Keratinocyte (primary cell): ENCODE results near the gene BPNT1. TPM values are rescaled to one million over a fixed set of nuclear protein-coding genes. Genes with fewer than 3 reads are reported as not detected.

ENCODE experiments used
- DNase-seq: peaks from one replicate; pipeline ENCODE4 v3.0.0-alpha.2; 2011; ENCODE audit warnings: low read depth, missing footprints, low spot score
- FAIRE-seq: peaks from 2 replicates; lab custom pipeline; 2011; peaks lifted over from hg19 to GRCh38; lab: Jason Lieb, UNC
- H2AFZ ChIP-seq: 2 replicates; pipeline ENCODE4 v1.6.0; 2012; ENCODE audit warnings: low read length, control low read depth, inconsistent platforms; ENCODE audit not compliant: control insufficient read depth
- H3K27ac ChIP-seq: 2 replicates; pipeline ENCODE4 v1.5.1; 2011; ENCODE audit warnings: low read length; ENCODE audit not compliant: control insufficient read depth, insufficient read depth
- H3K27me3 ChIP-seq: 3 replicates; pipeline ENCODE4 v1.6.0; 2011; ENCODE audit warnings: low read length; ENCODE audit not compliant: control insufficient read depth, insufficient read depth; ENCODE audit errors: extremely low read depth
- H3K36me3 ChIP-seq, 2 experiments: 2 replicates in 1 of 2; 3 replicates in 1 of 2; pipeline ENCODE4 v1.5.1; 2011; ENCODE audit warnings: low read length in 2 of 2, mild to moderate bottlenecking in 1 of 2; ENCODE audit not compliant: control insufficient read depth in 2 of 2, insufficient read depth in 2 of 2; ENCODE audit errors: extremely low read depth in 1 of 2
- H3K4me1 ChIP-seq: 3 replicates; pipeline ENCODE4 v1.5.1; 2011; ENCODE audit warnings: low read length; ENCODE audit not compliant: control insufficient read depth, insufficient read depth; ENCODE audit errors: extremely low read depth
- H3K4me2 ChIP-seq: 3 replicates; pipeline ENCODE4 v1.6.0; 2011; ENCODE audit warnings: low read depth, low read length; ENCODE audit not compliant: control insufficient read depth, insufficient read depth; ENCODE audit errors: extremely low read depth
- H3K4me3 ChIP-seq, 3 experiments: fragments of 200-600 bp in 1 of 3; sonication (generic) in 1 of 3; 2 replicates in 2 of 3; 3 replicates in 1 of 3; pipeline ENCODE4 v1.5.1; 2011 to 2016; ENCODE audit warnings: low read length in 3 of 3, mild to moderate bottlenecking in 3 of 3, control low read depth in 2 of 3, inconsistent platforms in 1 of 3, low read depth in 1 of 3, mixed read lengths in 1 of 3, mixed run types in 1 of 3, moderate library complexity in 1 of 3; ENCODE audit not compliant: control insufficient read depth in 2 of 3, insufficient read depth in 2 of 3; ENCODE audit errors: extremely low read depth in 1 of 3
- H3K79me2 ChIP-seq: 2 replicates; pipeline ENCODE4 v1.6.0; 2012; ENCODE audit warnings: low read length; ENCODE audit not compliant: control insufficient read depth, insufficient read depth
- H3K9ac ChIP-seq: 3 replicates; pipeline ENCODE4 v1.6.0; 2011; ENCODE audit warnings: low read length; ENCODE audit not compliant: control insufficient read depth, insufficient read depth; ENCODE audit errors: extremely low read depth
- H3K9me1 ChIP-seq: 3 replicates; pipeline ENCODE4 v1.6.0; 2011; ENCODE audit warnings: low read length; ENCODE audit not compliant: control insufficient read depth, insufficient read depth; ENCODE audit errors: extremely low read depth
- H3K9me3 ChIP-seq: 2 replicates; pipeline ENCODE4 v1.5.1; 2012; ENCODE audit warnings: low read depth, low read length; ENCODE audit not compliant: control insufficient read depth
- H4K20me1 ChIP-seq: 3 replicates; pipeline ENCODE4 v1.6.0; 2011; ENCODE audit warnings: low read length; ENCODE audit not compliant: control insufficient read depth, insufficient read depth; ENCODE audit errors: extremely low read depth
- EZH2 ChIP-seq: IDR thresholded peaks from one replicate; pipeline ENCODE4 v1.6.1; 2012; ENCODE audit warnings: inconsistent platforms, mild to moderate bottlenecking, low read length, moderate library complexity
- dilution Hi-C: fragments of 300-500 bp; cut with MboI; formaldehyde crosslinking; loops from one replicate; pipeline ENCODE4 v1.7.0; 2020; ENCODE audit warnings: low sequenced_read_pairs; ENCODE audit not compliant: extremely low pct_ligation_motif_present
- polyA plus RNA-seq, 5 experiments: library from polyadenylated mRNA; depleted of rRNA in 3 of 5; stranded (reverse) in 3 of 5; stranded (forward) in 1 of 5; unstranded in 1 of 5; fragments of >200 nt; gene quantifications; 1 replicate in 1 of 5; 2 replicates in 3 of 5; 3 replicates in 1 of 5; pipeline versions ENCODE4 v1.2.1 to v1.2.3, GENCODE V29; 2011 to 2012; ENCODE audit warnings: missing spikeins in 2 of 5, low read depth in 1 of 5, low replicate concordance in 1 of 5
- TF ChIP-seq, protein P1 (sequence below), 3 experiments: IDR thresholded peaks in 1 of 3; conservative IDR thresholded peaks in 1 of 3; optimal IDR thresholded peaks in 1 of 3; 2 replicates in 2 of 3; 3 replicates in 1 of 3; pipeline versions ENCODE3 to v1.5.1; 2011; ENCODE audit warnings: low read length in 3 of 3, mild to moderate bottlenecking in 3 of 3, moderate library complexity in 2 of 3, control low read depth in 1 of 3, inconsistent platforms in 1 of 3; ENCODE audit not compliant: insufficient read depth in 2 of 3; ENCODE audit errors: extremely low read depth in 1 of 3

BPNT1 gene
- polyA plus RNA-seq, 1 donor (not counting 4 experiments of a cell fraction or from before 2014, with no cell fraction given) = 53.7 TPM

DNA sequence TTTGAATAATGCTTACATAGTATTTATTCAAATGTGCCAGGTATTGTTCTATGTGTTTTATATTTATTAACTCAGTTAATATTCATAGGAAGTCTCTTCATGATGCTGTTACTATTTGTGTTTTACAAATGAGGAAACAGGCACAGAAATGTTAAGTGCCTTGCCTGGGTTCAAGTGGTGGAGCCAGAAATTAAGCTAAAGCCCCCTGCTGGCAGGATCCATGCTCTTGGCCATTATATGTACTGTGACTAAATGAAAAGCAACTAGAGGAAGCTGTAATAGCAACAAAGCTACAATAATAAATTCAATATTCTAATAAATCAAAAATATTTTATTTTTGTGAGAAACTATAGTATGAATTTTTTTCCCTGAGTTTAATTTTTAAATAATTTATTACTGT, 34.3 kb upstream of the BPNT1 start:
- Histone ChIP-seq H3K9me1 (no peaks in the 10 kb centered on the region), H3K9me3 (no peaks in the 10 kb centered on the region), H3K4me3 (no peak overlapping the region), H3K27ac (no peak overlapping the region), H2AFZ (no peak overlapping the region), H3K27me3 (no peaks in the 10 kb centered on the region), H3K79me2 (peaks cover 4% of the 10 kb centered on the region), H3K9ac (no peak overlapping the region), H3K36me3 (peaks cover 0 to 8% of the 10 kb centered on the region in 2 experiments), H4K20me1 (no peaks in the 10 kb centered on the region), H3K4me1 (no peaks in the 10 kb centered on the region), H3K4me2 (no peak overlapping the region)
- FAIRE-seq = no peak
- TF ChIP-seq EZH2 = no peak
- TF ChIP-seq, protein P1, sequence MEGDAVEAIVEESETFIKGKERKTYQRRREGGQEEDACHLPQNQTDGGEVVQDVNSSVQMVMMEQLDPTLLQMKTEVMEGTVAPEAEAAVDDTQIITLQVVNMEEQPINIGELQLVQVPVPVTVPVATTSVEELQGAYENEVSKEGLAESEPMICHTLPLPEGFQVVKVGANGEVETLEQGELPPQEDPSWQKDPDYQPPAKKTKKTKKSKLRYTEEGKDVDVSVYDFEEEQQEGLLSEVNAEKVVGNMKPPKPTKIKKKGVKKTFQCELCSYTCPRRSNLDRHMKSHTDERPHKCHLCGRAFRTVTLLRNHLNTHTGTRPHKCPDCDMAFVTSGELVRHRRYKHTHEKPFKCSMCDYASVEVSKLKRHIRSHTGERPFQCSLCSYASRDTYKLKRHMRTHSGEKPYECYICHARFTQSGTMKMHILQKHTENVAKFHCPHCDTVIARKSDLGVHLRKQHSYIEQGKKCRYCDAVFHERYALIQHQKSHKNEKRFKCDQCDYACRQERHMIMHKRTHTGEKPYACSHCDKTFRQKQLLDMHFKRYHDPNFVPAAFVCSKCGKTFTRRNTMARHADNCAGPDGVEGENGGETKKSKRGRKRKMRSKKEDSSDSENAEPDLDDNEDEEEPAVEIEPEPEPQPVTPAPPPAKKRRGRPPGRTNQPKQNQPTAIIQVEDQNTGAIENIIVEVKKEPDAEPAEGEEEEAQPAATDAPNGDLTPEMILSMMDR (optimal IDR thresholded peaks at IDR 0.05 in 1 of 3, IDR thresholded peaks at IDR 0.05 in 1 of 3, conservative IDR thresholded peaks at IDR 0.05 in 1 of 3; ENCODE audit: extremely low read depth in 1 of 3, insufficient read depth in 2 of 3, low read length in 3 of 3) = peak; percentile 10 to 39 (median 31)
- dilution Hi-C loops = no loop called here
- no peak for DNase-seq

DNA sequence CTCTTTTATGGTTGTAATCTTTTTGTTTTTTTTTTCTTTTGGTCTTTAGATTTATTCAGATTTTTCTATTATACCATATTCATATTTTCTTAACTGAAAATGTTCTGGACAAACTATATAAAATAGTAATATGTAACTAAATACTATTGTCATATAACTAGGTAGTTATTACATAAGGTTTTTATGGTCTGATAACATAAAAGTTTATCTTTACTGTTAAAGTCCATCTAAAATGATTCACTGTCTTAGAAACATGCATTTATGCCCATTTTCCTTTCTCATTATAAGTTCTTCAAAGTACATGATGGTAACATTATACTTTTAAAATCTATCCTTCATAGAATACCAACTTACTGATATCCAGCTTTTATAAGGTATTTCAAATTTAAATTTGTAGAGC, 33.5 kb upstream of the BPNT1 start:
- no peak for FAIRE-seq
- DNase-seq = no peak
- H3K36me3 ChIP-seq = peaks cover 0 to 8% of the 10 kb centered on the region in 2 experiments

More for the DNA sequence above, 33.5 kb upstream of the BPNT1 start:
- Histone ChIP-seq H3K79me2 (peaks cover 4% of the 10 kb centered on the region), H4K20me1 (no peaks in the 10 kb centered on the region), H2AFZ (no peak overlapping the region), H3K4me2 (no peak overlapping the region), H3K9me1 (no peaks in the 10 kb centered on the region), H3K27me3 (no peaks in the 10 kb centered on the region), H3K4me1 (no peaks in the 10 kb centered on the region), H3K9ac (no peak overlapping the region), H3K9me3 (no peaks in the 10 kb centered on the region), H3K27ac (no peak overlapping the region), H3K4me3 (no peak overlapping the region)
- dilution Hi-C loops = no loop called here
- TF ChIP-seq EZH2 = no peak
- TF ChIP-seq, protein P1 (optimal IDR thresholded peaks at IDR 0.05 in 1 of 3, IDR thresholded peaks at IDR 0.05 in 1 of 3, conservative IDR thresholded peaks at IDR 0.05 in 1 of 3; ENCODE audit: extremely low read depth in 1 of 3, insufficient read depth in 2 of 3, low read length in 3 of 3) = no peak
